ENCODE measurements around the gene RTN4R.

DNA sequence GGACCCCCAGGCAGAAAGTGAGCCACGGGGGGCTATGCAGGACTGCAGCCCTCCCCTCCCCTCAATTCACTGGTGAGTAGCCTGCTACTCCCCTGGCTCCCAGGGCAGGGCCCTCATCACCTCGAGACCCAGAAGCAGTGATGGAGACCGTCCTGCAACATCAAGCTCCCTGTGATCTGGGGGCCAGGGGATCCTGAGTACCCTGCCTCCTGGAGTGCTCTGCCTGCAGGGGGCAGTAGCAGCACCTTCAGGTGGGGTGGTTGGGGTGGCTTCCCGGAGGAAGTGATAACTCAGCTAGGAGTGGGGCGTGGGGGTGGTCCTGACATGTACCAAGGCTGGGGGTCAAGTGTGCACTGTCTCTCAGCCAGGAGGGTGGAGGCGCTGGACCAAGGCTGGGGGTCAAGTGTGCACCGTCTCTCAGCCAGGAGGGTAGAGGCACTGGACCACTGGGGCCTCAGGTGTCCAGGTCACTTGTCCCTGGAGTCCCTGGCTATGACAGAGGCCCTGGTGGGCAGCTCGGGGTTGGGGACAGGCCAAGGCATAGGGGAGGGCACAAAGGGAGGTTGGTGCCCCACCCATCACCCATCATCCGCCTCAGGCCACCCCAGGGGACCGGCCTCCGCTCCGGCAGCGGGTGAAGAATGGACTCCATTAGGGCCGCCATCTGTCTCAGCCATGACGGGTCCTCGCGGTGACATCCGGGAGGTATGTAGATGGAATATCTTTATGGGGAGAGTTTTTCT lies 9.4 kb downstream of the RTN4R start:
- TF ChIP-seq, protein P1, sequence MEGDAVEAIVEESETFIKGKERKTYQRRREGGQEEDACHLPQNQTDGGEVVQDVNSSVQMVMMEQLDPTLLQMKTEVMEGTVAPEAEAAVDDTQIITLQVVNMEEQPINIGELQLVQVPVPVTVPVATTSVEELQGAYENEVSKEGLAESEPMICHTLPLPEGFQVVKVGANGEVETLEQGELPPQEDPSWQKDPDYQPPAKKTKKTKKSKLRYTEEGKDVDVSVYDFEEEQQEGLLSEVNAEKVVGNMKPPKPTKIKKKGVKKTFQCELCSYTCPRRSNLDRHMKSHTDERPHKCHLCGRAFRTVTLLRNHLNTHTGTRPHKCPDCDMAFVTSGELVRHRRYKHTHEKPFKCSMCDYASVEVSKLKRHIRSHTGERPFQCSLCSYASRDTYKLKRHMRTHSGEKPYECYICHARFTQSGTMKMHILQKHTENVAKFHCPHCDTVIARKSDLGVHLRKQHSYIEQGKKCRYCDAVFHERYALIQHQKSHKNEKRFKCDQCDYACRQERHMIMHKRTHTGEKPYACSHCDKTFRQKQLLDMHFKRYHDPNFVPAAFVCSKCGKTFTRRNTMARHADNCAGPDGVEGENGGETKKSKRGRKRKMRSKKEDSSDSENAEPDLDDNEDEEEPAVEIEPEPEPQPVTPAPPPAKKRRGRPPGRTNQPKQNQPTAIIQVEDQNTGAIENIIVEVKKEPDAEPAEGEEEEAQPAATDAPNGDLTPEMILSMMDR (conservative IDR thresholded peaks at IDR 0.05; ENCODE audit: low read depth, low read length): peak; percentile 50
- TF ChIP-seq EZH2 (IDR thresholded peaks at IDR 0.05; ENCODE audit: low read length, unreplicated experiment): no peak

Data from PC-3 (cell line).